Activated CD8-positive, alpha-beta memory T cell treated with anti-CD3 and anti-CD28 coated beads, Interleukin-2, amount 50 U/mL, for 1 hour (primary cell): ENCODE results near the gene FAM170A.

Source experiments
- DNase-seq: peaks from one replicate; pipeline ENCODE4 v3.0.0-alpha.2; 2020; ENCODE audit errors: extremely low read depth

Gene FAM170A, protein sequence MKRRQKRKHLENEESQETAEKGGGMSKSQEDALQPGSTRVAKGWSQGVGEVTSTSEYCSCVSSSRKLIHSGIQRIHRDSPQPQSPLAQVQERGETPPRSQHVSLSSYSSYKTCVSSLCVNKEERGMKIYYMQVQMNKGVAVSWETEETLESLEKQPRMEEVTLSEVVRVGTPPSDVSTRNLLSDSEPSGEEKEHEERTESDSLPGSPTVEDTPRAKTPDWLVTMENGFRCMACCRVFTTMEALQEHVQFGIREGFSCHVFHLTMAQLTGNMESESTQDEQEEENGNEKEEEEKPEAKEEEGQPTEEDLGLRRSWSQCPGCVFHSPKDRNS

DNA sequence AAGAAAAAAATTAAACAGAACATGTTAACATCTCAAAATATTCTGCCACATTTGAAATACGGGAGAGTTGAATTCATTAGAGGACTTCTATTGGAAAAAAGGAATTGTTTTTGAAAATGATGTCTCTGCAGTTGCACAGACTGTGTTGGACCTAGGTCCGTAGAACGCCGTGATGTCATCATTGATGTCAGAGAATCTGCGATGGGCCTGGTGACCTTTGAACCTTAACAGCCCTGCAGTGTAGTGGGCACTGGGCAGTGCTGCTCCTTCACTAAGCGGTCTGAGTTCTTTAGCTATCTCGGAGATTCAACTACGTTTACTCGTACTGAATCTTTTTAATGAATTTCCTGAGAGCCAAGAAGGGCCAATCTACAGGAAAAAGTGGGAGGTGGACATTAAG, at the start of gene FAM170A:
Gene FAM170A, plus strand, starts transcription at position 220 of the 400 bp plus-strand sequence. CDS start 211 bp downstream, outside the sequence.
- DNase-seq = no peak

DNA sequence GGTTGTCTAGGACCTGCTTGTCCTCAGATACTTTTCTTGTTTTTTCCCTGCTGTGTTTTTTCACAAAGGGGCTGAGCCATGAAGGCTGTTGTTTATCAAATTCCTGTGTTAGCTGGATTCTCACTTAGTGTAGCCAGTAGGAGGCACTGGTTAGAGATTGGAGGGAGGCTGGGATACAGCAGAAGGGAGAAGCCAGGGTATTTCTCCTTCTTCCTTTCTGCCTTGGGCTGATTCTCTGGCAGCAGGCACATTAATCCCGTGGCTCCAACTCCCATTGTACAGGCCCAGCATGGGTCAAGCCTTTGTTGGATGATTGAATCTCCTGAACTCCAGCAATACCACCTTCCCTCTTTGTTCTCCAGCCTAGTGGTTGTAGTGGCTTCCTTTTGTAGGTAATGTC, 46.4 kb upstream of the FAM170A start:
- no peak for DNase-seq

DNA sequence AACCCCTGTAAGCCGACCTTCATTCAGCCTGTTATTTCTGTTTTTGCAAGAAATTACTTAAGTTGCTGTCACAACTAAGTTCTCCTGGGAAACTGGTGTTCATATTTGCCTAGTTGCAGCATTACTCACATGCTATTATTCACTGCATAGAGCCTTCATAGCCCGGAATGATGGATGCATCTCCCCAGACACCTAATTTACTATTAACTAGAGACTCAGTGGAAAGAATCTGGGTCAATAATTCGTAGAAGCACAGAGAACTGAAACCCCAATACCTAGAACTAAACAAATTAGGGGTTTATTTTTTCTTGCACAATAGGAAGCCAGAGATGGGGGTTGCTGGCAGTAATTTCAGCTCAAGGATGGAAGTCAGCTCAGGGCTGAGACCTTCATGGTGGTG, 45.7 kb upstream of the FAM170A start:
- DNase-seq = no peak

DNA sequence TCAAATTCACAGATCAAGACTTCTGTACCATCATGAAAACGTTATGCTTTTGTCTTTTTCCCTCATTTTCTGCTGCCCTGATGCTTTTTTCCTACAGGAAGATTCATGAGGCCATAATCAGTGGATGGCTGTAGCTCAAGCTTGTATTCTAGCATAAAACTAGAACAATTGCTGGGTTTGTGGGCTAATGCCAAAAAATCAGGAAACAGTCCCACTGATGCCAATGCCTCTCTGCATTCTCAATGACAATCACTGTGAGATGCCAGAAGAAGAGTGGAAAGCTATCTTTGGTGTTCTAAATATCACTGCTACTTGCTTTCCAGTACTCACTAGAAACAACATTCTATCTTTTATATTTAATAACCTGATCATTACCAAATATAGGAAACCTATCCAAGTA, 33.3 kb upstream of the FAM170A start:
- DNase-seq = no peak

DNA sequence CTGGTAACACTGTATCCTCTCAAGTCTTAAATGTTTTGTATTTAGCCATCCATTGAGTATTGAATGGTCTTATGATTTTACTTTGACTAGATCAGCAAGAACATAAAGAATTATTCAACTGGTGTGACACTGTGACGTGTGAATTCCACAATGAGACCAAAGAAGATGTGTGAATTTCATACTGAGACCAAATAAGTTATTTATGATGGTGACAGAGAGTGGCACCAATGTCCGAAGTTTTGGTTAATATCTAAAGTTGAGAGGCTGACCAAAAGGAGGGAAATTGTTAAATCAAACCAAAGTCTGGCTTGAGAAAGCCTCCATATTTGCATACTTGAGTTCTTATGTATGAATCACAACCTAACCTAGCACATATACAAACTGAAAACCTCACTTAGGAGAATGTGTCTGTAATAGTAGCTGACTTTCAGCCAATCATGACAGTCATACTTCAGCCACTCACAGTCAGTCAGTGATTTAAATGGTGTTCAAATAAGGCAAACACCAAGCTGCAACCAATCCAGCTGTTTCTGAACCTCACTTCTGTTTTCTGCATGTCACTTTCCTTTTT, 31.5 kb upstream of the FAM170A start:
- DNase-seq = no peak

DNA sequence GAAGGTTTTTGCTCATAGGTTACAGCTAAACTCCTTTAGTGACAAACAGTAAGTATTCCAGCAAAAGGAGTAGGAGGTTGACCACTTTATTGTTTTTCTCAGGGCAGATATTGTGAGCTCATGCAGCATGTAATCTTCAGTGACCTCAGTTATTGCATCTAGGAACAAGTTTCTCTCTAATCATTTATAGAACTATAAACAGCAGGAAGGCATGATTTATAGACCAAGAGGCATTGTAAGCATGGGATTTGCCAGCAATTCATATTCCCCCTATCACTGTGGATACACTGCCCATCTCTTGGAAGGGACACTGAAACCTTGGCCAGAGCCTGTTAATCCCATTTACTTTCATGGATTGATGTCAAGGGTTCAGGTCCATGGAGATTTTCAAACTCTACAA, 15.4 kb upstream of the FAM170A start:
- no peak for DNase-seq

DNA sequence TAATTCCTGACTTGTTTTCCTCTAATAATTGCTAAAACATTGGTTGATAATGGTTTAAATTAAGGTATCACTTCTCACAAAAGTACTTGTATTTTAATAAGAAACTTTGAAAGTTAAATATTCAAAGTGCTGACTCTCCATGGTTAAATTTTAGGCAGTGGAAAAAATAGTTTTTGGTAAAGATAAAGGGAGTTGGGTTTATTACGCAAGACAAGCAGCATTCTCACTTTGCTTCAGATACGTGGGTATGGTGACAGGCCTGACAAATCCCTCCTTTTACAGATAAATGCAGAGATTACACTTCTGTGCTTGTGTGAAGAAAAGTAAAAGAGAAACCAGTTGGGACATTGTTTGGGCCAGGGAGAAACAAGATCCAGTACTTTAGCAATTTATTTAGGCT, 14.5 kb upstream of the FAM170A start:
- DNase-seq = no peak

DNA sequence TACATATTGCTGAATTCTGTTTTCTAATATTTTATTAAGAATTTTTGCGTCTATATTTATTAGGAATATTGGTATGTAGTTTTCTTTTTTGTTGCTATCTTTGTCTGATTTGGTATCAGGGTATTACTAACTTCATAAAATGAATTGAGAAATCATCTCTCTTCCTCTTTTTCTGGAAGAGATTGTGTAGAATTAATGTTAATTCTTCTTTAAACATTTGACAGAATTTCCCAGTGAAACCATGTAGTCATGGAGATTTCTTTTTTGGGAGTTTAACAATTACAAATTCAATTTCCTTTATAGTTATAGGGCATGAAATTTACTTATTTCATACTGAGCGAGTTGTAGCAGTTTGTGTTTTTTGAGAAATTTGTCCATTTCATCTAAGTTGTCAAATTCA, 3.3 kb upstream of the FAM170A start:
- no peak for DNase-seq

DNA sequence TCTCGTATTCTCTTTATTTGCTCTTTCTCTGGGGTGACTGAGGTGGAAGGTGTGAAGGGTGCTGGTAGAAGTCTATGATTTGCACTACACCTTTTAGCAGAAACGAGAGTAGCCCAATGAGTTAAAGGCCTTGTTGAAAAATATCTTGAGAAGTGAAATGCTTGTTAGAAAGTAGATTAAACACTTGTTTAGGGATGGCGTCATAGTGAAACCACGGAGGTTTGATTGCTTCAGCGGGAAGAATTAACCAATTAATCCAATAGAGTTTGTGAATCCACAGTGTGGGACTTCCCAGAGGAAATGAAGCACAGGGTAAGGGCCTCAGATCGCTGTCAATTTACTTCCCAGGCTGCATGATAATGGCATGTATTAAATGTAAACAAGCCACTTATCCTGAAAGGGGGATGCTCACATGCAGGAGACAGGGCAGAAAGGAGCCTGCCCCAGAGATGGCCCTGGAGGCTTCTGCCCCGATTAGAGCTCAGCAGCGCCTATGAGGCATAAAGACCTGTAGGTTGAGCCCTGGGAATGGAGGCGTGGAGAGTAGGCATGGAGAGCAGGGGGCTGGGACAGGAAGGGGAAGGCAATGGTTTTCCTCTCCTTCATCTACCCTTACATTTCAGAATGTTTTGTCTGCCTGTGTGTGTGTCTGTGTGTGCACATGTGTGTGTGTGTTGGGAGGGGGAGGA, 1.5 kb downstream of the FAM170A start:
- DNase-seq = no peak

DNA sequence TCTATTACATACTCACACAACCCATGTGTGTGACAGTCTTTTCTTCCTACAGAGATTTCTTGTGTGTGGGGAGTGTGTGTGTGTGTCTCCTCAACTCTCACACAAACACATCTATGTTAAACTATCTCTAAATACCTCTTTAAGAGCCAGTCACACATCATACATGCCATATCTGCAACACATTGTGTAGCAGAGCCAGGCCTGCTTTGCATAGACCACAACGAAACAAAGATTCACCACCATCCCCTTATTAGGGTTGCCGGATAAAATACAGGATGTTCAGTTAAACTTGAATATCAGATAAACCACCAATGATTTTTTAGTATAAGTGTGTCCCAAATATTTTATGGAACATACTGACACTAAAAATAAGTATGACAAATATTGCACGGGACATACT, 2.3 kb downstream of the FAM170A start:
- no peak for DNase-seq

DNA sequence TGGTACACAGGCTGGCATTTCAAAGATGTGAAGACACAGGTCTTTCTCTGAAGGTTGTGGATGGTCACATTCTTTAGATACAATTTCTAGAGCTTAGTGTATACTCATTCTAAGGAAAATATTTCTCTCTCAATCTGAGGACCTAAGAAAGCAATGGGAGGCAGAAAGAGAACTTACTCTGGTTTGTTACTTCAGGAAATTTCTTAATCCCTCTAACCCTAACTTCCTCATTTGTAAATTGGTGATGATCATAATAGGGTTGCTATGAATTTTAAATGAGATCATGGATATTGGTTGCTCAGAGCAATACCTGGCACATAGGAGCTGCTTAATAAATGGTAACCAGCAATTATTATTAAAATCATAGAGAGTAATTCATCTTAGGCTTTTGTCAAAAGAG, 22.1 kb downstream of the FAM170A start:
- DNase-seq = no peak

DNA sequence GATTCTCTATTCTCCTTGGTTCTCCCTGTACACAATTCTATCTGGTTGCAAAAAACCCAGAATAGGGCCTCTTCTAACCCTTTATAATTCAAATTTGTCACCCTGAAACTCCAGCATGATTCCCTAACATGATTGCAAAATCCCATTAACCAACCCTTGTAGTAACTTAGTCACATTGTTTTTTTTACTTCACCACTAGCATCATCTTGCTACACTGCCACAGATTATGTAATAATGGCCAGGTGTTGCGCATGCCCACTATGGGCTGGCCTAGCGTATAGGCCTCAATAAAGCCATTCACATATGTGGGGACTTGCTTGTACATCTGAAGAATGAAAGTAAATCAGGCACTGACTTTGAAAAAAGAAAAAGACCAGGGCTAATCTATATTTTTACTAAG, 25.7 kb downstream of the FAM170A start:
- no peak for DNase-seq

DNA sequence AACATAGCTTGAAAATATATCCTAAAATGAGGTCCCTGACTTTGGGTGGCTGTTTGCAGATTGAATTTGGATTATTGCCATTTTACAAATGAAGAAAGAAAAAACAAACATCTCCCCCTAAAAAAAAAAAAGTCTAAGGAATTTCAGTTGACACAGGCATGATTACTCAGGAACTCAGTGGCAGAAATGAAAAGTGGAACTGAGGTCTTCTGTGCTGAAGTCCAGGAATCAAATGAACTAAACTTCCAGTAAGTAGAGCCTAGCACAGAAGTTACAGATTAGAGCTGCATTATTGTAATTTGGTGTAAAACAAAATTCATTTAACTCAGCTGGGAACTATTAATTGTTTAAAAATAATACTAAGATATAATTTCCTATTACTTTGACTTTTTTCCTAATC, 26.7 kb downstream of the FAM170A start:
- DNase-seq = no peak

DNA sequence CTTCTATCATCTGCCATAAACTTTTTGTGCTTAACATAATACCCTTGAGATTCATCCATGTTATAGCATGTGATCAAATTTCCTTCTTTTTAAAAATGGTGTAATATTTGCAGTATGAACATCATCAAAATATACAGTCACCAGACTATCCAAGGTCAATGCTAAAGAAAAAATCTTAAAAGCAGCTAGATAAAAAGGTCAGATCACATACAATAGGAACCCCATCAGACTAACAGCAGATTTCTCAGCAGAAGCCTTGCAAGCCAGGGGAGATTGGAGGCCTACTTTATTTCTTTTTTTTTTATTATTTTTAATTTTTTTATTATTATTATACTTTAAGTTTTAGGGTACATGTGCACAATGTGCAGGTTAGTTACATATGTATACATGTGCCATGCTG, 37.2 kb downstream of the FAM170A start:
- DNase-seq = no peak

DNA sequence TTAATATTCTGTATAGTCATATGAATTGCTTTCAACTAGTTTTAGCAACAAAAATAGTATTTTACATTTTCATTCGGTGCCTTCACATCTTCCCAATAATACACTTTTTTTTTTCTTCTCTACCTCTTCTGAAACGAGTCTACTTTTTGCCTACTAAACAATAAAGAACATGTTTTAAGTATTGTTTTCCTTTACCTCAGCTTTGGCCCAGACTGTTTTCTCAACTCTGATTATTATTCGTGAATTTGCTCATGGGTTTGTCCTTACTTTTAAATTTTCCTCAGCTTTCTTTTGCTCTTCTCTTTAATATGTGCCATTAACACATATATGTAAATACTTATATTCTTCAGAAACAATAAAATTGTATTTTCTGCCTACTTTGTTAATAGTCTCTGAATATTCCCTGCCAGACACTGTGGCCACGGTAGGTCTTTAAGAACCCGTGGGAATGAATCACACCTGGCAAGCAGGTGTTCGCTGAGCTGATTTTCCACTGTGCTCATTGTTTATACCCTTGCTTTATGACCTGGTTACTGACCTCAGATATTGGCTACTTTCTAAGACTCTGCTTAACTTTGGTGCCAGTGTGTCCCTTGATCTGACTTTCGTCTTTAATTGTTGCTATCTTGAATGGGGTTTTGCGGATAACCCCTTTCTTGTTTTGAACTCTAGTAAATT, 49.1 kb downstream of the FAM170A start:
- no peak for DNase-seq

DNA sequence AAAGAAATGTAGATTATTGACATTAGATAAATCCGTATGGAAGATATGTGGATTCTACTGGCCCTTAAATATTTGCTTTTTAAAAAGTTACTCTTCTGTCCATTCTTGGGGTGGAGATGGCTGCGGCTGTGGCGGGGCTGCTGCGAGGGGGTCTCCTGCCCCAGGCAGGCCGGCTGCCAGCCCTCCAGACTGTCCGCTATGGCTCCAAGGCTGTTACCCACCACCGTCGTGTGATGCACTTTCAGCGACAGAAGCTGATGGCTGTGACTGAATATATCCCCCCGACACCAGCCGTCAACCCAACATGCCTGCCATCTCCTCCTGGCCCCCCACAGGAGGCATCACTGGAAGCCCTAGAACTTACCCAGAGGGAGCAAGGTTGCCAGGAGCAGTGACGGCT, 50.7 kb downstream of the FAM170A start:
- no peak for DNase-seq

DNA sequence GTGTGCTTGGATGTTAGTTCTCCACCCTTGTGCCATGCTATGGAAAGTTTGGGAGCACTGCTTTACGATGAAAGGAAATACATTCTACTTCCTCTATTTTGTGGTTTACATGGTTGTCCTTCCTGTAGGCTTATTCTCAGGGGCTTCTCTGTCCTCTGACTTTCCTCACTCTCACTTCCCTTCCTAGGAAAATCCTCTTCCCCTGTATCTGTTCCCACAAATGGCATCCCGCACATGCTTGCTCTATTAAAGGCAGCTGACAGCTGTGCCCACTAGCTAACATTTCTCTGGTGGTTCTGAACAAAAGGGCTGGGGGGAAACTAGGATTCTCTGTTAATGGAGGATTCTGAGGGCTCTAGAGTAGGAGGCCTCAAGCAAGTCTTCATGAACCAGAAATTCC, 52.4 kb downstream of the FAM170A start:
- no peak for DNase-seq

DNA sequence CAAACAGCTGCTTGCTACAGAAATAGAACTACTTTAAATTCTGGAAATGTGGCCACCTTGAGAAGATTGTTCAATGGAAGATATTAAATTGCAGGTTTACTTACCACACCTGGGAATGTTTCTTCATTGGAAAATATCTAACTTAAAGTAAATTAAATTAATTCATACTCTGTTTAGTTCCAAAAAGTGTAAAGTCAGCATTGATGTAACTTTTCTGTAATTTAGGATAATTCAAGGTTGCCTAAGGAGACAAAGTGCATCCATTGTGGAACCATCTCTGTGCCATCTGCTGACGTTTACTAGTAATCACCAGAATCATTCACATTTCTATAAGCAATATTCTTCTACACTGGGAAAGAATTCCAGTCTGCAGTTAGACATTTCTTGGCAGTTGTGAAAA, 53.0 kb downstream of the FAM170A start:
- DNase-seq = no peak
